PC-9 (cell line): Measurements from ENCODE around the gene MLIP. TPM values are rescaled to one million over a fixed set of nuclear protein-coding genes. Genes with fewer than 3 reads are reported as not detected.

ENCODE experiments used
- BruUV-seq: library from RNA; stranded (reverse); fragments of 400-500 nt; replicated peaks from 2 replicates; lab custom pipeline; 2021; lab: Mats Ljungman, UMichigan
- CTCF ChIA-PET: fragments of 300-600 bp; sonication (Branson Sonifier 250); formaldehyde crosslinking; loops from one replicate; lab custom pipeline; 2022; ENCODE audit warnings: antibody characterized with exemption; lab: Charles Lee
- POLR2A ChIA-PET: fragments of 300-600 bp; sonication (Branson Sonifier 250); formaldehyde crosslinking; loops from one replicate; lab custom pipeline; 2022; ENCODE audit warnings: antibody characterized with exemption; ENCODE audit not compliant: unreplicated experiment; lab: Charles Lee
- DNase-seq, 2 experiments: peaks; one replicate each; pipeline versions ENCODE4 v3.0.0 to v3.0.0-alpha.2; 2015 to 2022; ENCODE audit warnings: mixed read lengths in 1 of 2
- H2AFZ ChIP-seq: fragments of 200-600 bp; sonication (generic); 2 replicates; pipeline ENCODE4 v1.8.1; 2017; ENCODE audit warnings: antibody characterized with exemption
- H3F3A ChIP-seq: fragments of 200-600 bp; sonication (generic); 2 replicates; pipeline ENCODE4 v1.8.1; 2017; ENCODE audit warnings: antibody characterized with exemption, mild to moderate bottlenecking, low read depth; ENCODE audit not compliant: insufficient read depth
- H3K27ac ChIP-seq: fragments of 200-600 bp; sonication (generic); 2 replicates; pipeline ENCODE4 v1.6.1; 2016; ENCODE audit warnings: mixed run types
- H3K27me3 ChIP-seq: fragments of 200-600 bp; sonication (generic); 2 replicates; pipeline ENCODE4 v1.6.1; 2016; ENCODE audit warnings: low read depth, mixed run types; ENCODE audit not compliant: insufficient read depth
- H3K36me3 ChIP-seq: fragments of 200-600 bp; sonication (generic); 2 replicates; pipeline ENCODE4 v1.6.1; 2016; ENCODE audit warnings: low read depth, mixed run types
- H3K4me1 ChIP-seq: fragments of 200-600 bp; sonication (generic); replicated peaks from 2 replicates; pipeline ENCODE4 v1.6.1; 2016; ENCODE audit warnings: mixed run types; ENCODE audit not compliant: insufficient read depth
- H3K4me2 ChIP-seq: fragments of 200-600 bp; sonication (generic); 2 replicates; pipeline ENCODE4 v1.6.1; 2017; ENCODE audit warnings: mixed run types
- H3K4me3 ChIP-seq: fragments of 200-600 bp; sonication (generic); 2 replicates; pipeline ENCODE4 v1.6.1; 2016; ENCODE audit warnings: mixed run types
- H3K79me2 ChIP-seq: fragments of 200-600 bp; sonication (generic); 2 replicates; pipeline ENCODE4 v1.6.1; 2017; ENCODE audit warnings: low read depth, mixed run types
- H3K9me2 ChIP-seq: fragments of 200-600 bp; sonication (generic); 2 replicates; pipeline ENCODE4 v1.8.1; 2017; ENCODE audit warnings: mild to moderate bottlenecking; ENCODE audit not compliant: insufficient read depth
- H3K9me3 ChIP-seq: fragments of 200-600 bp; sonication (generic); 2 replicates; pipeline ENCODE4 v1.8.1; 2016; ENCODE audit warnings: low read depth; ENCODE audit not compliant: insufficient read depth
- H4K20me1 ChIP-seq: fragments of 200-600 bp; sonication (generic); 2 replicates; pipeline ENCODE4 v1.8.1; 2017; ENCODE audit not compliant: insufficient read depth
- EZH2 ChIP-seq: fragments of 200-600 bp; sonication (generic); IDR thresholded peaks from 2 replicates; pipeline ENCODE4 v1.8.0; 2017; ENCODE audit warnings: antibody characterized with exemption, low read depth
- intact Hi-C: fragments of 100-400 bp; cut with micrococcal nuclease; formaldehyde crosslinking; loops from one replicate; pipeline ENCODE4 v1.10.0; 2022; ENCODE audit not compliant: unreplicated experiment
- total RNA-seq: library from RNA; stranded (reverse); gene quantifications from 2 replicates; pipeline ENCODE4 v1.2.3, GENCODE V29; 2021
- TF ChIP-seq, protein P1 (sequence below): fragments of 200-600 bp; sonication (generic); conservative IDR thresholded peaks from 2 replicates; pipeline ENCODE4 v1.6.1; 2017; ENCODE audit warnings: mixed run types, antibody characterized with exemption, mild to moderate bottlenecking, moderate library complexity

Gene MLIP
- total RNA-seq, 1 experiment from 2014 or later = 0.79 TPM

DNA sequence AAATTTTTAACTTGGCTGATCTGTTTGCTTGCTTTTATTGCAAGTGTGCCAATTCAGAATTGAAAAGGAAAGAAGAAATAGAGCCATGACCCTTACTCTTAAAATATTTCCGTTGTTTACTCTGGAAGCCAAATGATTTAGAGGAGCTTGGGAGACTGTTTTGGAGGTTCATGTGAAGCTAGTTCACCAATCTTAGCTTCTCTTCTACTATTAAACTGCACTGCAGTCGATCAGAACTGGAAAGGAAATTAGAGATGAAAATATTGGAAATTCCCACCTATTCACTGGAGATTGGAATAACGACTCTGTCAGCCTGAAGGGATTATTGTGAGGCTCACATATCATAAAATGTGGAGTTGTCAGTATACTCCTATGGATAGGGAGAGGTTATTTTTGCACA is 81.8 kb downstream of the MLIP start:
- Histone ChIP-seq H3K4me1 (no peaks in the 10 kb centered on the region), H3F3A (no peaks in the 10 kb centered on the region), H3K9me3 (no peaks in the 10 kb centered on the region), H3K4me2 (no peak overlapping the region), H3K27me3 (no peaks in the 10 kb centered on the region), H3K9me2 (no peaks in the 10 kb centered on the region), H4K20me1 (no peaks in the 10 kb centered on the region), H2AFZ (peak overlapping the region; percentile 63; the same call in 1 of the 2 replicates), H3K27ac (no peak overlapping the region), H3K4me3 (no peak overlapping the region), H3K79me2 (no peaks in the 10 kb centered on the region), H3K36me3 (no peaks in the 10 kb centered on the region)
- POLR2A ChIA-PET = no interaction called here
- no peak for DNase-seq
- BruUV-seq = no TSS peak
- no peak for TF ChIP-seq EZH2
- TF ChIP-seq, protein P1, sequence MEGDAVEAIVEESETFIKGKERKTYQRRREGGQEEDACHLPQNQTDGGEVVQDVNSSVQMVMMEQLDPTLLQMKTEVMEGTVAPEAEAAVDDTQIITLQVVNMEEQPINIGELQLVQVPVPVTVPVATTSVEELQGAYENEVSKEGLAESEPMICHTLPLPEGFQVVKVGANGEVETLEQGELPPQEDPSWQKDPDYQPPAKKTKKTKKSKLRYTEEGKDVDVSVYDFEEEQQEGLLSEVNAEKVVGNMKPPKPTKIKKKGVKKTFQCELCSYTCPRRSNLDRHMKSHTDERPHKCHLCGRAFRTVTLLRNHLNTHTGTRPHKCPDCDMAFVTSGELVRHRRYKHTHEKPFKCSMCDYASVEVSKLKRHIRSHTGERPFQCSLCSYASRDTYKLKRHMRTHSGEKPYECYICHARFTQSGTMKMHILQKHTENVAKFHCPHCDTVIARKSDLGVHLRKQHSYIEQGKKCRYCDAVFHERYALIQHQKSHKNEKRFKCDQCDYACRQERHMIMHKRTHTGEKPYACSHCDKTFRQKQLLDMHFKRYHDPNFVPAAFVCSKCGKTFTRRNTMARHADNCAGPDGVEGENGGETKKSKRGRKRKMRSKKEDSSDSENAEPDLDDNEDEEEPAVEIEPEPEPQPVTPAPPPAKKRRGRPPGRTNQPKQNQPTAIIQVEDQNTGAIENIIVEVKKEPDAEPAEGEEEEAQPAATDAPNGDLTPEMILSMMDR = no peak
- intact Hi-C loops = no loop called here
- CTCF ChIA-PET = no interaction called here

DNA sequence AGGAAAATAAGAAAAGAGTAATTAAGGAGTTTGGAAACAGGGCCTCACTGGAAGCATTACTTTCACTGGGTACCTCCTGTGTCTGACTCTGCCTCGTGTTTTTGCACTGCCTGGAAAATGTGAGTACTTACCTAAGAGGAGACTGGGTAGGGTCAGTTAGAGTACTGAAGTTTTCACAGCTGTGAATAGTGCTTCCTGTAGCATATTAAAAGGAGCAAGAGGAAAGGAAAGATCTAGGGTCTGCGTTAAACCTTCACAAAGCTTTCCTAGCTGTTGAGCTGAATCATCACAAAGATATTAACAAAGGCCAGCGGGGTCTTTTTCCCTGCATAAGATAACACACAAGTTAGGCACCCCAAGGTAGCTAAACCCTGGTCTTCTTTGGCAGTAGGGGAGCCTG is 82.3 kb downstream of the MLIP start:
- Histone ChIP-seq H3K4me3 (no peak overlapping the region), H3K27ac (no peak overlapping the region), H3F3A (no peaks in the 10 kb centered on the region), H3K36me3 (no peaks in the 10 kb centered on the region), H3K9me3 (no peaks in the 10 kb centered on the region), H3K4me2 (no peak overlapping the region), H3K79me2 (no peaks in the 10 kb centered on the region), H4K20me1 (no peaks in the 10 kb centered on the region), H2AFZ (peak overlapping the region; percentile 63; the same call in 1 of the 2 replicates), H3K9me2 (no peaks in the 10 kb centered on the region), H3K4me1 (no peaks in the 10 kb centered on the region), H3K27me3 (no peaks in the 10 kb centered on the region)
- POLR2A ChIA-PET = no interaction called here
- BruUV-seq = no TSS peak
- DNase-seq = no peak
- no peak for TF ChIP-seq EZH2
- TF ChIP-seq, protein P1 = no peak
- intact Hi-C loops = no loop called here
- CTCF ChIA-PET = no interaction called here

- H3K4me1 ChIP-seq = no peaks in the 10 kb centered on the region
- H3K79me2 ChIP-seq = no peaks in the 10 kb centered on the region
- no peaks in the 10 kb centered on the region for H3K36me3 ChIP-seq
- H3K9me2 ChIP-seq = no peaks in the 10 kb centered on the region
- TF ChIP-seq, protein P1 = no peak
- ChIA-PET POLR2A (no interaction called here), CTCF (no interaction called here)
- no peaks in the 10 kb centered on the region for H4K20me1 ChIP-seq
- intact Hi-C loops = no loop called here
- H3K4me3 ChIP-seq = no peak overlapping the region
- H3K27me3 ChIP-seq = no peaks in the 10 kb centered on the region
- no peak for DNase-seq
- no peak overlapping the region for H3K27ac ChIP-seq
- no peaks in the 10 kb centered on the region for H3F3A ChIP-seq
- H2AFZ ChIP-seq = no peak overlapping the region
- H3K9me3 ChIP-seq = no peaks in the 10 kb centered on the region
- no TSS peak for BruUV-seq
- H3K4me2 ChIP-seq = no peak overlapping the region
These were observed 82.8 kb downstream of the MLIP start for GRCh38 chr6:54194067-54194466.
